ENCODE results near the gene PER3. TPM values are rescaled to one million over a fixed set of nuclear protein-coding genes. Genes with fewer than 3 reads are reported as not detected.

The PER3 gene
- total RNA-seq, 1 donor from 2014 or later, result 12.5 TPM

DNA sequence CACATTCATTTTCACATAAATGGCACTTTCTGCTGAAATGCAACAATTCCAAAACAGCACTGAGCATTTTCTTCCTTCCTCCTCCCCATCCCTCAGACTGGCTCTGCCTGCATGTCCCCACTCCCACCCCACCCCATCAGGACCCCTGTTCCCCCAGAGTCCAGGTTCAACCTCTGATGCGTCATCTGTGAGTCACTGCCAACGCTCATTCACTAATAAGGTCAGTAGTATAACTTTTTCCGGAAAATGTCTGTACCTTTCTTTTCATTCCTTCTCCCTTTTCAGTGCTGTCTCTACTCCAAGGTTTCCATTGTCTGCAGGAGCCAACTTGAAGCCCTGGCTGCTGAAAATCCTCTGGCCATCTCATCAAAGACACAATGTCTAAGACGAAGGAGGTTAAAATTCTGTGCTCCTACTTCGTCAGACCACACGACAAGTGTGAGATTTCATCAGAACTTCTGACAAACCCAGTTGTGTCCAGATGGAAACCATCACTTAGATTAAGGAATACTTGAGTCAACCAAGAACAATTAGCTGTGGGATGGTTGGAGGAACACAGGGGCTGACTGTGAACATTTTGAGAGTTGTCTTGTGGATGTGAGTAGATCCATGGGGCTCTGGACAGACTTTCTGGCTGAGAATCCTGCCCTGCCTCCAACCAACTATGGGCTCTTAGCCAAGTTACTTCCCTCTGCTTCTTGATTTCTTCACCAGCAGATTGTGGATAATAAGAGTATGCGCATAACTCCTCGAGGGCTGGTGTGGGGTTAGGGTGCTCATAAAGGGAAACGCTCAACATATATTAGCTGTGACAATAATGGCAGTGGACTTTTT is 104.4 kb downstream of the PER3 start:
- H3K4me3 ChIP-seq, result no peak overlapping the region
- no peak overlapping the region for H3K27ac ChIP-seq (replicated peaks)
- H3K36me3 ChIP-seq, result no peaks in the 10 kb centered on the region
- intact Hi-C loops (cut with micrococcal nuclease), result no loop called here
- no peaks in the 10 kb centered on the region for H3K9me3 ChIP-seq (replicated peaks)
- H3K27me3 ChIP-seq (ENCODE audit: low read depth), result peaks cover 67% of the 10 kb centered on the region
- no peaks in the 10 kb centered on the region for H3K4me1 ChIP-seq
- DNase-seq, result no peak
- no peak for TF ChIP-seq CTCF (IDR thresholded peaks at IDR 0.05; ENCODE audit: borderline replicate concordance)

GRCh38 chr1:7890853-7891252 is 106.8 kb downstream of the PER3 start:
- peaks cover 62% of the 10 kb centered on the region for H3K27me3 ChIP-seq (ENCODE audit: low read depth)
- TF ChIP-seq CTCF (IDR thresholded peaks at IDR 0.05; ENCODE audit: borderline replicate concordance), result no peak

GRCh38 chr1:7891804-7892203 is 107.7 kb downstream of the PER3 start:
- Histone ChIP-seq H3K27ac (replicated peaks) (no peak overlapping the region), H3K27me3 (ENCODE audit: low read depth) (peaks cover 52% of the 10 kb centered on the region), H3K4me1 (no peaks in the 10 kb centered on the region), H3K36me3 (no peaks in the 10 kb centered on the region), H3K9me3 (replicated peaks) (no peaks in the 10 kb centered on the region), H3K4me3 (no peak overlapping the region)
- TF ChIP-seq CTCF (IDR thresholded peaks at IDR 0.05; ENCODE audit: borderline replicate concordance), result no peak
- intact Hi-C loops (cut with micrococcal nuclease), result no loop called here
- no peak for DNase-seq

More at GRCh38 chr1:7890853-7891252, 106.8 kb downstream of the PER3 start:
- intact Hi-C loops (cut with micrococcal nuclease), result no loop called here
- H3K4me3 ChIP-seq, result no peak overlapping the region
- H3K27ac ChIP-seq (replicated peaks), result no peak overlapping the region
- no peaks in the 10 kb centered on the region for H3K4me1 ChIP-seq
- H3K36me3 ChIP-seq, result no peaks in the 10 kb centered on the region
- H3K9me3 ChIP-seq (replicated peaks), result no peaks in the 10 kb centered on the region
- no peak for DNase-seq

GRCh38 chr1:7893529-7894180 is 109.6 kb downstream of the PER3 start:
- Histone ChIP-seq H3K36me3 (no peaks in the 10 kb centered on the region), H3K27me3 (ENCODE audit: low read depth) (peaks cover 34% of the 10 kb centered on the region), H3K4me3 (no peak overlapping the region), H3K27ac (replicated peaks) (no peak overlapping the region), H3K4me1 (no peaks in the 10 kb centered on the region), H3K9me3 (replicated peaks) (no peaks in the 10 kb centered on the region)
- intact Hi-C loops (cut with micrococcal nuclease), result no loop called here
- no peak for DNase-seq
- TF ChIP-seq CTCF (IDR thresholded peaks at IDR 0.05; ENCODE audit: borderline replicate concordance), result no peak

Other genes starting within 250 kb of the PER3 start
- 75.9 TPM for gene VAMP3, start 13.0 kb upstream of the PER3 start, total RNA-seq
- not detected for gene UTS2, start 68.8 kb downstream of the PER3 start, total RNA-seq
- not detected for gene TNFRSF9, start 156.5 kb downstream of the PER3 start, total RNA-seq
- 329 TPM for gene PARK7, start 177.4 kb downstream of the PER3 start, total RNA-seq
- gene ERRFI1, start 242.0 kb downstream of the PER3 start, total RNA-seq, result 10.8 TPM